Peyer's patch (tissue), 4 donors: ENCODE results near the gene ZNF571.

Experiments used
- POLR2A ChIP-seq, 2 donors: fragments of 450-650 bp; IDR thresholded peaks; one replicate each; pipeline ENCODE4 v1.5.1; 2017; ENCODE audit warnings: antibody characterized with exemption in 2 of 2, mild to moderate bottlenecking in 2 of 2, moderate library complexity in 2 of 2
- TF ChIP-seq, protein P1 (sequence below), 6 experiments: fragments of 450-650 bp in 4 of 6; fragments of 200-600 bp in 2 of 6; sonication (generic) in 1 of 6; IDR thresholded peaks; one replicate each; pipeline ENCODE4 v1.5.1; 2017 to 2019; ENCODE audit warnings: antibody characterized with exemption in 6 of 6, mild to moderate bottlenecking in 3 of 6, moderate library complexity in 1 of 6

DNA sequence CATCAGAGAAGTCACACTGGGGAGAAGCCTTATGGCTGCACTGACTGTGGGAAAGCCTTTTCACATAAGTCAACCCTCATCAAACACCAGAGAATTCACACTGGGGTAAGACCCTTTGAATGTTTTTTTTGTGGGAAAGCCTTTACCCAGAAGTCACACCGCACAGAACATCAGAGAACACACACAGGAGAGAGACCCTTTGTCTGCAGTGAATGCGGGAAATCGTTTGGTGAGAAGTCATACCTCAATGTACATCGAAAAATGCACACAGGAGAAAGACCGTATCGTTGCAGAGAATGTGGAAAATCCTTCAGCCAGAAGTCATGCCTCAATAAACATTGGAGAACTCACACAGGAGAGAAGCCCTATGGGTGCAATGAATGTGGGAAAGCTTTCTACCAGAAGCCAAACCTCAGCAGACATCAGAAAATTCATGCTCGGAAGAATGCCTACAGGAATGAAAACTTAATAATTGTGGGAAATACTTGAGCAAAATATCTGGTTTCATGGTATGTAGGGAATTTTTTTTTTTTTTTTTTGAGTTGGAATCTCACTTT, 57.1 kb downstream of the ZNF571 start:
- no peak for TF ChIP-seq POLR2A (IDR thresholded peaks at IDR 0.05)
- TF ChIP-seq, protein P1, sequence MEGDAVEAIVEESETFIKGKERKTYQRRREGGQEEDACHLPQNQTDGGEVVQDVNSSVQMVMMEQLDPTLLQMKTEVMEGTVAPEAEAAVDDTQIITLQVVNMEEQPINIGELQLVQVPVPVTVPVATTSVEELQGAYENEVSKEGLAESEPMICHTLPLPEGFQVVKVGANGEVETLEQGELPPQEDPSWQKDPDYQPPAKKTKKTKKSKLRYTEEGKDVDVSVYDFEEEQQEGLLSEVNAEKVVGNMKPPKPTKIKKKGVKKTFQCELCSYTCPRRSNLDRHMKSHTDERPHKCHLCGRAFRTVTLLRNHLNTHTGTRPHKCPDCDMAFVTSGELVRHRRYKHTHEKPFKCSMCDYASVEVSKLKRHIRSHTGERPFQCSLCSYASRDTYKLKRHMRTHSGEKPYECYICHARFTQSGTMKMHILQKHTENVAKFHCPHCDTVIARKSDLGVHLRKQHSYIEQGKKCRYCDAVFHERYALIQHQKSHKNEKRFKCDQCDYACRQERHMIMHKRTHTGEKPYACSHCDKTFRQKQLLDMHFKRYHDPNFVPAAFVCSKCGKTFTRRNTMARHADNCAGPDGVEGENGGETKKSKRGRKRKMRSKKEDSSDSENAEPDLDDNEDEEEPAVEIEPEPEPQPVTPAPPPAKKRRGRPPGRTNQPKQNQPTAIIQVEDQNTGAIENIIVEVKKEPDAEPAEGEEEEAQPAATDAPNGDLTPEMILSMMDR (IDR thresholded peaks at IDR 0.05), result no peak
